ENCODE results near the gene KRTAP4-16. TPM values are rescaled to one million over a fixed set of nuclear protein-coding genes. Genes with fewer than 3 reads are reported as not detected.
"Not testable (repeated sequence)": the region's sequence is repeated elsewhere in the genome, so short reads cannot be mapped to it uniquely, and the experiment has no call there.

Gene KRTAP4-16
- total and polyA plus RNA-seq, 5 donors from 2014 or later = not detected

- Mint-ChIP-seq H3K9me3 (no peaks in the 10 kb centered on the region), H3K27me3 (peaks cover 33% of the 10 kb centered on the region), H3K4me1 (peaks cover 0 to 46% (median 8%) of the 10 kb centered on the region in 4 donors), H3K4me3 (no peak overlapping the region), H3K36me3 (no peaks in the 10 kb centered on the region), H3K27ac (peak overlapping the region in 2 of 3 donors; percentile 17 to 23)
- Histone ChIP-seq H3K4me3 (ENCODE audit: low read depth, low read length) (no peak overlapping the region), H3K36me3 (ENCODE audit: control insufficient read depth, insufficient read depth, low read length) (no peaks in the 10 kb centered on the region), H3K27me3 (ENCODE audit: control insufficient read depth, insufficient read depth, low read length) (peaks cover 6% of the 10 kb centered on the region), H3K27ac (ENCODE audit: insufficient read depth, low read length, poor library complexity, severe bottlenecking) (no peak overlapping the region), H3K4me1 (ENCODE audit: control insufficient read depth, insufficient read depth, low read length, poor library complexity, severe bottlenecking) (no peaks in the 10 kb centered on the region), H3K9me3 (ENCODE audit: control insufficient read depth in 2 of 2, low read length in 2 of 2) (peaks cover 0 to 1% of the 10 kb centered on the region in 2 experiments)
- ATAC-seq (ENCODE audit: low read depth in 2 of 2) (no peak), DNase-seq (no peak)
Observed at GRCh38 chr17:41126412-41126811, 24.4 kb upstream of the KRTAP4-16 start.

GRCh38 chr17:41125064-41125463, 23.1 kb upstream of the KRTAP4-16 start:
- no peaks in the 10 kb centered on the region for H3K36me3 Mint-ChIP-seq
- Histone ChIP-seq H3K27ac (ENCODE audit: insufficient read depth, low read length, poor library complexity, severe bottlenecking) (no peak overlapping the region), H3K27me3 (ENCODE audit: control insufficient read depth, insufficient read depth, low read length) (peaks cover 5% of the 10 kb centered on the region), H3K4me3 (ENCODE audit: low read depth, low read length) (no peak overlapping the region), H3K9me3 (ENCODE audit: control insufficient read depth in 2 of 2, low read length in 2 of 2) (peaks cover 0 to 1% of the 10 kb centered on the region in 2 experiments), H3K4me1 (ENCODE audit: control insufficient read depth, insufficient read depth, low read length, poor library complexity, severe bottlenecking) (peaks cover 6% of the 10 kb centered on the region), H3K36me3 (ENCODE audit: control insufficient read depth, insufficient read depth, low read length) (no peaks in the 10 kb centered on the region)
- H3K27me3 Mint-ChIP-seq = peaks cover 36% of the 10 kb centered on the region
- H3K4me3 Mint-ChIP-seq = no peak overlapping the region
- no peak overlapping the region for H3K27ac Mint-ChIP-seq
- ATAC-seq (ENCODE audit: low read depth in 2 of 2) = no peak
- peaks cover 0 to 4% (median 0%) of the 10 kb centered on the region in 7 donors for H3K9me3 Mint-ChIP-seq
- peaks cover 5 to 45% (median 13%) of the 10 kb centered on the region in 4 donors for H3K4me1 Mint-ChIP-seq
- no peak for DNase-seq

DNA sequence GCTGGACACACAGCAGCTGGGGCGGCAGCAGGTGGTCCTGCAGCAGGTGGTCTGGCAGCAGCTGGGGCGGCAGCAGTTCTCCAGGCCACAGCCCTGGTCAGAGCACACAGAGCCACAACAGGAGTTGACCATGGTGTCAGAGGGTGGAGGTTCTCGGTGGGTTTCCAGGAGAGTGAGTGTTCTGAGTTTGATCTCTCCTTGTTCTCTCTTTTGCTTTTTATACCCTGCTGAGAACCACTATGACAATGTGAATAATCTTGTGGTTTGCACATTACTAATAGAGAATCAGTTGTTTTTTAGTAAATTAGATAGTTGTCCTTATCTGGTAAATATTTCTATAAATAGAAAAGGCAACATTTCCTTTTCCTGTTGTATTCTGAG, 22.0 kb upstream of the KRTAP4-16 start, which contains the start of gene KRTAP4-12:
Gene KRTAP4-12 (minus strand): TSS at position 192 of the 381 bp plus-strand sequence. CDS start 60 bp downstream, at position 132.
- H3K4me1 ChIP-seq (ENCODE audit: control insufficient read depth, insufficient read depth, low read length, poor library complexity, severe bottlenecking); H3K9me3 ChIP-seq (ENCODE audit: control insufficient read depth in 2 of 2, low read length in 2 of 2); H3K4me3 ChIP-seq (ENCODE audit: low read depth, low read length); H3K27ac ChIP-seq (ENCODE audit: insufficient read depth, low read length, poor library complexity, severe bottlenecking); DNase-seq; H3K36me3 ChIP-seq (ENCODE audit: control insufficient read depth, insufficient read depth, low read length); H3K27me3 ChIP-seq (ENCODE audit: control insufficient read depth, insufficient read depth, low read length); ATAC-seq (ENCODE audit: low read depth in 2 of 2); H3K9me3 Mint-ChIP-seq; H3K36me3 Mint-ChIP-seq: not testable (repeated sequence)
- H3K27me3 Mint-ChIP-seq = peaks cover 38% of the 10 kb centered on the region
- H3K4me1 Mint-ChIP-seq = peaks cover 7 to 43% (median 16%) of the 10 kb centered on the region in 4 donors
- peak within 1 kb of the TSS in 2 of 4 donors; percentile 13 to 62 for H3K4me3 Mint-ChIP-seq
- H3K27ac Mint-ChIP-seq = peak within 1 kb of the TSS in 2 of 3 donors; percentile 20 to 29

- ATAC-seq (ENCODE audit: low read depth in 2 of 2); H3K27me3 ChIP-seq (ENCODE audit: control insufficient read depth, insufficient read depth, low read length); H3K27ac ChIP-seq (ENCODE audit: insufficient read depth, low read length, poor library complexity, severe bottlenecking); H3K36me3 Mint-ChIP-seq; H3K4me3 ChIP-seq (ENCODE audit: low read depth, low read length); H3K9me3 Mint-ChIP-seq; H3K9me3 ChIP-seq (ENCODE audit: control insufficient read depth in 2 of 2, low read length in 2 of 2); H3K36me3 ChIP-seq (ENCODE audit: control insufficient read depth, insufficient read depth, low read length); H3K4me1 ChIP-seq (ENCODE audit: control insufficient read depth, insufficient read depth, low read length, poor library complexity, severe bottlenecking); DNase-seq: not testable (repeated sequence)
- H3K27me3 Mint-ChIP-seq = peaks cover 38% of the 10 kb centered on the region
- peaks cover 7 to 43% (median 16%) of the 10 kb centered on the region in 4 donors for H3K4me1 Mint-ChIP-seq
- H3K4me3 Mint-ChIP-seq = peak overlapping the region in 2 of 4 donors; percentile 13 to 62
- H3K27ac Mint-ChIP-seq = peak overlapping the region in 2 of 3 donors; percentile 6 to 20
Observed at GRCh38 chr17:41123292-41123990, 21.4 kb upstream of the KRTAP4-16 start.

DNA sequence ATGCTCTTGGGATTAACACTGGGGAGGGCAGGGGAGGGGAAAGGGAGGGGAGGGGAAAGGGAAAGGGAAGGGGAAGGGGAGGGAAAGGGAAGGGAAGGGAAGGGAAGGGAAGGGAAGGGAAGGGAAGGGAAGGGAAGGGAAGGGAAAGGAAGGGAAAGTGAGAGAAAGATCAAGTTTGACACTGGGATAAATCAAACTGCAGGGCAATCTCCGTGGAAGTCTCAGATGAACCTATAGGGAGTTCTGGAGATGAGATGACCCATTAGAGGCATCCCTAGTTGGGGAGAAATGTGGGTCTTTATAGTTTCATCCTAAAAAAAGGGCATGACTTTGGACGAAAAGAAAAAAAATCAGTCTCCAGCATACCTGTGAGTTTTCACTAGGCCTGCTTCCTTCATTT, 19.7 kb upstream of the KRTAP4-16 start:
- no peaks in the 10 kb centered on the region for H3K36me3 Mint-ChIP-seq
- H3K27ac ChIP-seq (ENCODE audit: insufficient read depth, low read length, poor library complexity, severe bottlenecking) = no peak overlapping the region
- H3K27me3 Mint-ChIP-seq = peaks cover 50% of the 10 kb centered on the region
- H3K4me3 Mint-ChIP-seq = no peak overlapping the region
- H3K9me3 ChIP-seq (ENCODE audit: control insufficient read depth in 2 of 2, low read length in 2 of 2) = peaks cover 0 to 1% of the 10 kb centered on the region in 2 experiments
- no peak overlapping the region for H3K27ac Mint-ChIP-seq
- peaks cover 5% of the 10 kb centered on the region for H3K27me3 ChIP-seq (ENCODE audit: control insufficient read depth, insufficient read depth, low read length)
- peaks cover 0 to 4% (median 0%) of the 10 kb centered on the region in 7 donors for H3K9me3 Mint-ChIP-seq
- H3K4me3 ChIP-seq (ENCODE audit: low read depth, low read length) = no peak overlapping the region
- peaks cover 7 to 46% (median 16%) of the 10 kb centered on the region in 4 donors for H3K4me1 Mint-ChIP-seq
- H3K36me3 ChIP-seq (ENCODE audit: control insufficient read depth, insufficient read depth, low read length) = no peaks in the 10 kb centered on the region
- DNase-seq (no peak), ATAC-seq (ENCODE audit: low read depth in 2 of 2) (no peak)
- H3K4me1 ChIP-seq (ENCODE audit: control insufficient read depth, insufficient read depth, low read length, poor library complexity, severe bottlenecking) = peaks cover 9% of the 10 kb centered on the region

GRCh38 chr17:41119696-41120690, 18.0 kb upstream of the KRTAP4-16 start:
- H3K9me3 Mint-ChIP-seq; H3K36me3 ChIP-seq (ENCODE audit: control insufficient read depth, insufficient read depth, low read length); H3K27me3 ChIP-seq (ENCODE audit: control insufficient read depth, insufficient read depth, low read length); H3K27ac ChIP-seq (ENCODE audit: insufficient read depth, low read length, poor library complexity, severe bottlenecking); H3K36me3 Mint-ChIP-seq; H3K4me1 ChIP-seq (ENCODE audit: control insufficient read depth, insufficient read depth, low read length, poor library complexity, severe bottlenecking); H3K9me3 ChIP-seq (ENCODE audit: control insufficient read depth in 2 of 2, low read length in 2 of 2): not testable (repeated sequence)
- H3K4me3 ChIP-seq (ENCODE audit: low read depth, low read length) = peak overlapping the region; percentile 41
- H3K27ac Mint-ChIP-seq = peak overlapping the region; percentile 5 to 83 (median 76)
- H3K4me1 Mint-ChIP-seq = peaks cover 7 to 40% (median 14%) of the 10 kb centered on the region in 4 donors
- H3K4me3 Mint-ChIP-seq = peak overlapping the region in 2 of 4 donors; percentile 50 to 58
- peaks cover 38% of the 10 kb centered on the region for H3K27me3 Mint-ChIP-seq
- ATAC-seq (ENCODE audit: low read depth in 2 of 2) (peak; percentile 65 to 68), DNase-seq (peak in 2 of 3 donors; percentile 22 to 35)

DNA sequence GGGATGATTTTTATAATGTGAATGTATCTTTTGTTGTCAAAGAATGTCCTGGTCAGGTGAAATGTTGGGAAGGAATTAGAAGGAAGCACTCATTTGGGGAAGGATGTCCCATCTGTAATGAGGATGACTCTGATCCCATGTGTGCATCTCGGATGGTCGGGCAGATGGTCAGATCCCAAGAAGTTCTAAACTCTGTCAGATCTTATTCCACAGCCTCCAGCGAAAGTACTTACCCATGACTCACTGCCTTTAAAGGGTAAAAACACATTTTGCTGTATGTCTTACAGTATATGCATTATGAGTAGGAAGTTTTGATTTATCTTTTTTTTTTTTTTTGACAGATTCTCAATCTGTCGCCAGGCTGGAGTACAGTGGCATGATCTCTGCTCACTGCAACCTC, 16.7 kb upstream of the KRTAP4-16 start:
- no peak overlapping the region for H3K27ac Mint-ChIP-seq
- H3K27ac ChIP-seq (ENCODE audit: insufficient read depth, low read length, poor library complexity, severe bottlenecking) = no peak overlapping the region
- peaks cover 7% of the 10 kb centered on the region for H3K27me3 ChIP-seq (ENCODE audit: control insufficient read depth, insufficient read depth, low read length)
- H3K4me3 ChIP-seq (ENCODE audit: low read depth, low read length) = no peak overlapping the region
- H3K4me1 ChIP-seq (ENCODE audit: control insufficient read depth, insufficient read depth, low read length, poor library complexity, severe bottlenecking) = peaks cover 9% of the 10 kb centered on the region
- no peaks in the 10 kb centered on the region for H3K36me3 ChIP-seq (ENCODE audit: control insufficient read depth, insufficient read depth, low read length)
- peaks cover 0 to 6% (median 0%) of the 10 kb centered on the region in 7 donors for H3K9me3 Mint-ChIP-seq
- peaks cover 7 to 30% (median 11%) of the 10 kb centered on the region in 4 donors for H3K4me1 Mint-ChIP-seq
- no peaks in the 10 kb centered on the region for H3K36me3 Mint-ChIP-seq
- peaks cover 31% of the 10 kb centered on the region for H3K27me3 Mint-ChIP-seq
- no peaks in the 10 kb centered on the region for H3K9me3 ChIP-seq (ENCODE audit: control insufficient read depth in 2 of 2, low read length in 2 of 2)
- ATAC-seq (ENCODE audit: low read depth in 2 of 2) (no peak), DNase-seq (no peak)
- no peak overlapping the region for H3K4me3 Mint-ChIP-seq
